ENCODE results near the gene MPIG6B.

DNA sequence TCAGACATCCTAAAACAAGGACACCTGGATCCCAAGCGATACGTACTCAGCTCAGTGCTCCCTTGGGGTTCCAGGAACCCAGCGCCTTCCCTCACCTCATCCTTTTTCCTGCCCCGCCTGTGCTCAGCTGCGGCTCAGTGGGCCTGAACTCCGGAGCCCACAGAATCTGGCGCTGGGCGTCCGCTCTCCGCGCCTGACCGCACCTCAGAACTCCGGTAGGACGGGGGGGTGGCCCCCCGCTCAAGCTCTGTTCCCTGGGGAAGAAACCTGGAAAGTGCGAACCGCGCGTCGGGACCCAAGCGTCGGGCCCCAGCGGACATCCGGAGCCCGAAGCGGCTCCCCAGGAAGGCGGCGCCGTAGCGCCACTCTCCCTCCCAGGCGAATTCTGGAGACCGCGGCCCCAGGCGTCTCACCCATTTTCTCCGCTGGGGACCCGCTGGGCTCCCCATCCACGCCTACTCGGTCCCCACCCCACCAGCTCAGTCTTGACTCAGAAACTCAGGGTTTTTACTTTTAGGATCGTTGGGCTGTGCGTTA lies 42.0 kb upstream of the MPIG6B start:
- TF ChIP-seq, protein P1, sequence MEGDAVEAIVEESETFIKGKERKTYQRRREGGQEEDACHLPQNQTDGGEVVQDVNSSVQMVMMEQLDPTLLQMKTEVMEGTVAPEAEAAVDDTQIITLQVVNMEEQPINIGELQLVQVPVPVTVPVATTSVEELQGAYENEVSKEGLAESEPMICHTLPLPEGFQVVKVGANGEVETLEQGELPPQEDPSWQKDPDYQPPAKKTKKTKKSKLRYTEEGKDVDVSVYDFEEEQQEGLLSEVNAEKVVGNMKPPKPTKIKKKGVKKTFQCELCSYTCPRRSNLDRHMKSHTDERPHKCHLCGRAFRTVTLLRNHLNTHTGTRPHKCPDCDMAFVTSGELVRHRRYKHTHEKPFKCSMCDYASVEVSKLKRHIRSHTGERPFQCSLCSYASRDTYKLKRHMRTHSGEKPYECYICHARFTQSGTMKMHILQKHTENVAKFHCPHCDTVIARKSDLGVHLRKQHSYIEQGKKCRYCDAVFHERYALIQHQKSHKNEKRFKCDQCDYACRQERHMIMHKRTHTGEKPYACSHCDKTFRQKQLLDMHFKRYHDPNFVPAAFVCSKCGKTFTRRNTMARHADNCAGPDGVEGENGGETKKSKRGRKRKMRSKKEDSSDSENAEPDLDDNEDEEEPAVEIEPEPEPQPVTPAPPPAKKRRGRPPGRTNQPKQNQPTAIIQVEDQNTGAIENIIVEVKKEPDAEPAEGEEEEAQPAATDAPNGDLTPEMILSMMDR (conservative IDR thresholded peaks at IDR 0.05; ENCODE audit: low read length): no peak
- TF ChIP-seq EZH2phosphoT487 (IDR thresholded peaks at IDR 0.05; ENCODE audit: borderline replicate concordance, low read depth, low read length): no peak
